GM12891 (cell line): ENCODE results near the gene CCDC157. TPM values are rescaled to one million over a fixed set of nuclear protein-coding genes. Genes with fewer than 3 reads are reported as not detected.

Experiments used
- DNase-seq: peaks from one replicate; pipeline ENCODE4 v3.0.0; 2011; ENCODE audit warnings: low spot score; ENCODE audit not compliant: insufficient read length
- FAIRE-seq: peaks from 2 replicates; lab custom pipeline; 2011; peaks lifted over from hg19 to GRCh38; lab: Jason Lieb, UNC
- PAX5 ChIP-seq: IDR thresholded peaks from 2 replicates; pipeline ENCODE4 v1.6.1; 2011; ENCODE audit warnings: low read length, moderate library complexity, mild to moderate bottlenecking; ENCODE audit not compliant: insufficient read depth, severe bottlenecking
- POLR2A ChIP-seq: IDR thresholded peaks from 2 replicates; pipeline ENCODE4 v1.6.1; 2011; ENCODE audit warnings: low read depth, low read length, control low read depth
- POLR2AphosphoS5 ChIP-seq: IDR thresholded peaks from 2 replicates; pipeline ENCODE4 v1.6.1; 2011; ENCODE audit warnings: low read depth, low read length, control low read depth
- POU2F2 ChIP-seq: IDR thresholded peaks from 2 replicates; pipeline ENCODE4 v1.6.1; 2011; ENCODE audit warnings: low read depth, mild to moderate bottlenecking, control low read depth, low read length, moderate library complexity
- SPI1 ChIP-seq: IDR thresholded peaks from 2 replicates; pipeline ENCODE4 v1.6.1; 2011; ENCODE audit warnings: low read depth, low read length, control low read depth
- TAF1 ChIP-seq: IDR thresholded peaks from 2 replicates; pipeline ENCODE4 v1.6.1; 2011; ENCODE audit warnings: low read depth, low read length, control low read depth
- polyA plus RNA-seq: library from polyadenylated mRNA; unstranded; fragments of >200 nt; gene quantifications from one replicate; pipeline ENCODE4 v1.2.1, GENCODE V29; 2012; ENCODE audit warnings: low read depth, missing spikeins, inconsistent platforms; ENCODE audit not compliant: missing spikeins

Gene CCDC157
- 0.69 TPM for polyA plus RNA-seq

GRCh38 chr22:30356449-30357235, at the start of gene CCDC157, which contains the start of gene SF3A1:
TSS of gene CCDC157 (plus strand) at chr22:30357007. CDS start at chr22:30366001, 8,994 bp downstream.
TSS of gene SF3A1 (minus strand) at chr22:30356894. CDS start at chr22:30356792, 102 bp downstream.
- FAIRE-seq, result peak; percentile 99
- peak; percentile 95 for DNase-seq
- TF ChIP-seq TAF1, result peak; percentile 81; the same call in 1 of the 2 replicates
- TF ChIP-seq POLR2AphosphoS5, result peak; percentile 97
- TF ChIP-seq SPI1, result no peak
- peak; percentile 93 for TF ChIP-seq POLR2A
- TF ChIP-seq POU2F2, result peak; percentile 61; the same call in 1 of the 2 replicates
- no peak for TF ChIP-seq PAX5

- no peak for DNase-seq
- peak; percentile 78 for FAIRE-seq
- TF ChIP-seq TAF1, result no peak
- TF ChIP-seq POLR2AphosphoS5, result no peak
- TF ChIP-seq PAX5, result no peak
- TF ChIP-seq SPI1, result no peak
- TF ChIP-seq POU2F2, result no peak
- no peak for TF ChIP-seq POLR2A
Observed at GRCh38 chr22:30307041-30307574, 49.7 kb upstream of the CCDC157 start.

- FAIRE-seq (peak; percentile 52), DNase-seq (no peak)
- TF ChIP-seq POLR2AphosphoS5 (no peak), PAX5 (no peak), SPI1 (no peak), POLR2A (no peak), TAF1 (no peak), POU2F2 (no peak)
Observed at GRCh38 chr22:30308093-30308492, 48.7 kb upstream of the CCDC157 start.

DNA sequence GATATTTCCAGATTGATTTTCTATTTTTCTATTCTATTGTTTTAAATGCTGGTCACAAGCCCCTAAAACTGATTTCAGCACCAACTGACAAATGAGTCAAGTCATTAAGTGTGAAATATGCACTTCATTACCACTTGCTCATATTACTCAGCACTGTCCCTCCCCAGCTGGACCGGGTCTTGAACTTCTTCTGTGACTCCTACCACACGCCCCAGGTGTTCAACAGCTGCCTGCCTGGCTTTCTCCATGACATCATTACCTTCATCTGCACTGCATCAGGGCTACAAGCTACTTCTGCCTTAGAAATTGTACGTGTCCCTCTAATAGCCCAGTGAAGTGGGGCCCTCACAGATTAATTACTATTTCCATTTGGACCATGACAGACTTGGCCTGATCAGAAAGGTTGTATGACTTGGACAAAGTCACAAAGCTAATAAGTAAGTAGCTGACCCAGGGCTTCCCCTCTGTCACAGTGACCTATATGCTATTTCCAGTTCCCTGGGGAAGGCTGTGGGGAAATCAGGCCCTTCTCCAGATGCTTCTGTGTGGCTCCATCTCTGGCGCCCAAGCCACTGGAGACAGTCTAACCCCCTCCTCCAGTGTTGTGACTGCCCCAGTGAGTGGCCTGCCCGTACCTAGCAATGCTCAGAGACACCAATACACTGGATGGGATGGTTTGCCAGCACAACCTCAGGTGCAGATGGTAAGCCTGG, 48.1 kb upstream of the CCDC157 start:
- TF ChIP-seq TAF1, result no peak
- peak; percentile 65; the same call in 1 of the 2 replicates for TF ChIP-seq POLR2AphosphoS5
- TF ChIP-seq POU2F2, result peak; percentile 56; the same call in 1 of the 2 replicates
- FAIRE-seq (peak; percentile 95), DNase-seq (no peak)

GRCh38 chr22:30309951-30310741, 46.7 kb upstream of the CCDC157 start:
- no peak for TF ChIP-seq PAX5
- no peak for TF ChIP-seq POLR2AphosphoS5
- peak; percentile 78 for TF ChIP-seq SPI1
- DNase-seq (no peak), FAIRE-seq (peak; percentile 90)

- no peak for TF ChIP-seq POLR2AphosphoS5
- TF ChIP-seq POLR2A, result no peak
- no peak for TF ChIP-seq TAF1
- no peak for TF ChIP-seq PAX5
- no peak for TF ChIP-seq SPI1
- no peak for TF ChIP-seq POU2F2
- FAIRE-seq, result peak; percentile 69
- DNase-seq, result no peak
Observed at GRCh38 chr22:30310881-30311771, 45.7 kb upstream of the CCDC157 start.

- no peak for DNase-seq
- TF ChIP-seq TAF1, result no peak
- FAIRE-seq, result no peak
Observed at GRCh38 chr22:30312053-30312452, 44.8 kb upstream of the CCDC157 start.

DNA sequence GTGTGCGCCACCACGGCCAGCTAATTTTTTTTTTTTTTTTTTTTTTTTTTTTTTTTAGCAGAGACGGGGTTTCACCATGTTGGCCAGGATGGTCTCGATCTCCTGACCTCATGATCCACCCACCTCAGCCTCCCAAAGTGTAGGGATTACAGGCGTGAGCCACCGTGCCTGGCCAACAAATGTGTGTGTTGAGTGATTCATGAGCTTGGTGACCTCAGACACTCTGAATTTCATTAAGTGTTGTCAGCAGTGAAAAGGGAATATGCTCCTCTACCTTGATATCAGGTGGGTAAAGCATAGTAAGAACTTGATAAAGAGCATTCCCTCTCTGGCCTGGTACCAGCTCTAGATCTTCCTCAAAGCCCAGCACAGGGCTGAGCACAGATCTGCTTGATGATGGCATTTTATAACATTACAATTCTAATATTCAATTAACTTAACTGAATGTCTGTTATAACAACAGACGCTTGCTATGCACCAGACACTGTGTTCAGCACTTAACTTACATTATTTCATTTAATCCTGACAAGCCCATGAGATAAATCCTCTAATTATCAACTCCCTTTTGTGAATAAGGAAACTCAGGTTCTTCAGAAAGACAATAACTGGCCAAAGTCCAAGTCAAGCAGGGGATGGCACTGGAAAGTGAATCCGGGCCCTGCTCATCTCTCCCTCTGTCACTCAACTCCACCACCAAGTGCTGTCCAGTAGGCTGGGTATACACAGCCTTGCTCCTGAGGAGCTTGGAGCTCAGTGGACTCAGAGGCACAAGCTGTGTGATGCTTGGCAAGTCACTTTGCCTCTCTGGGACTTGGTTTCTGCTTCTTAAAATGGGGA, 43.1 kb upstream of the CCDC157 start:
- TF ChIP-seq POLR2A, result no peak
- TF ChIP-seq POLR2AphosphoS5, result no peak
- no peak for TF ChIP-seq SPI1
- no peak for TF ChIP-seq PAX5
- no peak for TF ChIP-seq TAF1
- no peak for TF ChIP-seq POU2F2
- DNase-seq (no peak), FAIRE-seq (no peak)
